Ishikawa (cell line): ENCODE data around the gene GSDMA.

ENCODE experiments used
- CEBPB ChIP-seq: IDR thresholded peaks from 2 replicates; pipeline ENCODE4 v1.6.1; 2012
- CREB1 ChIP-seq: IDR thresholded peaks from 2 replicates; pipeline ENCODE4 v1.6.1; 2012; ENCODE audit warnings: low read depth
- TAF1 ChIP-seq: IDR thresholded peaks from 2 replicates; pipeline ENCODE4 v1.6.1; 2012; ENCODE audit warnings: low read depth, mild to moderate bottlenecking
- ZBTB7A ChIP-seq: IDR thresholded peaks from 2 replicates; pipeline ENCODE4 v1.6.1; 2012; ENCODE audit warnings: low read depth
- TF ChIP-seq, protein P1 (sequence below): IDR thresholded peaks from 2 replicates; pipeline ENCODE4 v1.6.1; 2012; ENCODE audit warnings: low read depth, mild to moderate bottlenecking
- TF ChIP-seq, protein P2 (sequence below): IDR thresholded peaks from 2 replicates; pipeline ENCODE4 v1.6.1; 2012

DNA sequence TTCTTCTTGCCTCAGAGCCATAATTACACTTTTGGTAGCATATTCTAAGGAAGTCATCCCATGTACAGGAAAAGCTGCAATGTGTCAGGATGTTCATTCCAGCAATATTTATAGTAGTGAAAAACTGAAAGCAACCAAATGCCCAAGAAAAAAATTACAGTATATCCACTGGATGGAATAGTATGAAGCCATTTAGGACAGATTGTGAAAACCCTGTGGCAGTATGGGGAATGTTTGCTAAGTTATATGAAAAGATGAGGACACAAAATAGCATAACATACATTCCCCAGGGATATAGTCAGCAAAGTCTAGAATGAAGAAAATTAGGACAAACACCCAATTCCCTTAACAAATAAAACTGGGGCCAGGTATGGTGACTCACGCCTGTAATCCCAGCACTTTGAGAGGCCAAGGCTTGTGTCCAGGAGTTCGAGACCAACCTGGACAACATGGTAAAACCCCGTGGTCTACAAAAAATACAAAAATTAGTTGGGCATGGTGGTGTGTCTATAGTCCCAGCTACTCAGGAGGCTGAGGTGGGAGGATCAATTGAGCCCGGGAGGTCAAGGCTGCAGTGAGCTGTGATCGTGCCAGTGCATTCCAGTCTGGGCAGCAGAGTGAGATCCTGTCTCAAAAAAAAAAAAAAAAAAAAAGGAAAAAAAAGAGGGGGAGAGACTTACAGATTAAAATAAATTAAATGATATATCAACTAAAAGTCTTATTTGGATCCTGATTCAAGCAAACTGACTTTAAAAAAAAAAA lies 33.0 kb upstream of the GSDMA start:
- TF ChIP-seq CEBPB (no peak), ZBTB7A (no peak), TAF1 (no peak), CREB1 (no peak)
- TF ChIP-seq, protein P1, sequence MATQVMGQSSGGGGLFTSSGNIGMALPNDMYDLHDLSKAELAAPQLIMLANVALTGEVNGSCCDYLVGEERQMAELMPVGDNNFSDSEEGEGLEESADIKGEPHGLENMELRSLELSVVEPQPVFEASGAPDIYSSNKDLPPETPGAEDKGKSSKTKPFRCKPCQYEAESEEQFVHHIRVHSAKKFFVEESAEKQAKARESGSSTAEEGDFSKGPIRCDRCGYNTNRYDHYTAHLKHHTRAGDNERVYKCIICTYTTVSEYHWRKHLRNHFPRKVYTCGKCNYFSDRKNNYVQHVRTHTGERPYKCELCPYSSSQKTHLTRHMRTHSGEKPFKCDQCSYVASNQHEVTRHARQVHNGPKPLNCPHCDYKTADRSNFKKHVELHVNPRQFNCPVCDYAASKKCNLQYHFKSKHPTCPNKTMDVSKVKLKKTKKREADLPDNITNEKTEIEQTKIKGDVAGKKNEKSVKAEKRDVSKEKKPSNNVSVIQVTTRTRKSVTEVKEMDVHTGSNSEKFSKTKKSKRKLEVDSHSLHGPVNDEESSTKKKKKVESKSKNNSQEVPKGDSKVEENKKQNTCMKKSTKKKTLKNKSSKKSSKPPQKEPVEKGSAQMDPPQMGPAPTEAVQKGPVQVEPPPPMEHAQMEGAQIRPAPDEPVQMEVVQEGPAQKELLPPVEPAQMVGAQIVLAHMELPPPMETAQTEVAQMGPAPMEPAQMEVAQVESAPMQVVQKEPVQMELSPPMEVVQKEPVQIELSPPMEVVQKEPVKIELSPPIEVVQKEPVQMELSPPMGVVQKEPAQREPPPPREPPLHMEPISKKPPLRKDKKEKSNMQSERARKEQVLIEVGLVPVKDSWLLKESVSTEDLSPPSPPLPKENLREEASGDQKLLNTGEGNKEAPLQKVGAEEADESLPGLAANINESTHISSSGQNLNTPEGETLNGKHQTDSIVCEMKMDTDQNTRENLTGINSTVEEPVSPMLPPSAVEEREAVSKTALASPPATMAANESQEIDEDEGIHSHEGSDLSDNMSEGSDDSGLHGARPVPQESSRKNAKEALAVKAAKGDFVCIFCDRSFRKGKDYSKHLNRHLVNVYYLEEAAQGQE: no peak
- TF ChIP-seq, protein P2, sequence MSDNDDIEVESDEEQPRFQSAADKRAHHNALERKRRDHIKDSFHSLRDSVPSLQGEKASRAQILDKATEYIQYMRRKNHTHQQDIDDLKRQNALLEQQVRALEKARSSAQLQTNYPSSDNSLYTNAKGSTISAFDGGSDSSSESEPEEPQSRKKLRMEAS: no peak
